Measurements from ENCODE around the gene ZNF516. TPM values are rescaled to one million over a fixed set of nuclear protein-coding genes. Genes with fewer than 3 reads are reported as not detected.
"Not testable (repeated sequence)": the region's sequence is repeated elsewhere in the genome, so short reads cannot be mapped to it uniquely, and the experiment has no call there.

ZNF516 gene
- total and polyA plus RNA-seq, 2 experiments from 2014 or later = 17.8 to 29.4 TPM

- Histone ChIP-seq H3K4me1 (ENCODE audit: insufficient read depth) (peaks cover 41% of the 10 kb centered on the region), H4K20me1 (ENCODE audit: insufficient read depth) (no peaks in the 10 kb centered on the region), H3K9me2 (ENCODE audit: insufficient read depth) (no peaks in the 10 kb centered on the region), H3K36me3 (ENCODE audit: low read depth) (no peaks in the 10 kb centered on the region), H3K27me3 (replicated peaks; ENCODE audit: insufficient read depth) (no peaks in the 10 kb centered on the region), H3K79me2 (ENCODE audit: insufficient read depth) (peaks cover 93% of the 10 kb centered on the region), H3K4me3 (peak overlapping the region; percentile 73), H3K27ac (peak overlapping the region; percentile 90), H3K9ac (peak overlapping the region; percentile 73), H2AFZ (peak overlapping the region; percentile 72), H3F3A (ENCODE audit: insufficient read depth) (peaks cover 45% of the 10 kb centered on the region), H3K9me3 (ENCODE audit: low read depth) (no peaks in the 10 kb centered on the region), H3K4me2 (ENCODE audit: unreplicated experiment) (peak overlapping the region; percentile 99)
- WGBS, 2 experiments (ENCODE audit: low coverage in 1 of 2, low lambda C conversion rate in 2 of 2, missing lambda C conversion rate in 2 of 2) = 21% methylated on average over 16 of the region's 16 CpGs
- in situ Hi-C loops (cut with MboI) = no loop called here
- TF ChIP-seq EZH2 (IDR thresholded peaks at IDR 0.05; ENCODE audit: insufficient read depth, poor library complexity, severe bottlenecking) = no peak
- no peak for TF ChIP-seq EZH2phosphoT487 (IDR thresholded peaks at IDR 0.05; ENCODE audit: insufficient read depth, low read depth)
- DNase-seq = peak; percentile 91
Observed at GRCh38 chr18:76476665-76477561, 18.1 kb downstream of the ZNF516 start.

GRCh38 chr18:76475450-76476194 is 19.4 kb downstream of the ZNF516 start:
- H3K9ac ChIP-seq = peak overlapping the region; percentile 73
- peaks cover 93% of the 10 kb centered on the region for H3K79me2 ChIP-seq (ENCODE audit: insufficient read depth)
- H3F3A ChIP-seq (ENCODE audit: insufficient read depth) = peaks cover 45% of the 10 kb centered on the region
- H4K20me1 ChIP-seq (ENCODE audit: insufficient read depth) = no peaks in the 10 kb centered on the region
- peak overlapping the region; percentile 99 for H3K4me2 ChIP-seq (ENCODE audit: unreplicated experiment)
- peak overlapping the region; percentile 90 for H3K27ac ChIP-seq
- H3K4me1 ChIP-seq (ENCODE audit: insufficient read depth) = peaks cover 45% of the 10 kb centered on the region
- 0 out of 2 replicates have a peak overlapping the region, but pooled peaks have one; percentile 72 for H2AFZ ChIP-seq
- no peaks in the 10 kb centered on the region for H3K27me3 ChIP-seq (replicated peaks; ENCODE audit: insufficient read depth)
- no peaks in the 10 kb centered on the region for H3K9me2 ChIP-seq (ENCODE audit: insufficient read depth)
- H3K36me3 ChIP-seq (ENCODE audit: low read depth) = no peaks in the 10 kb centered on the region
- DNase-seq = no peak
- no peaks in the 10 kb centered on the region for H3K9me3 ChIP-seq (ENCODE audit: low read depth)
- TF ChIP-seq EZH2phosphoT487 (IDR thresholded peaks at IDR 0.05; ENCODE audit: insufficient read depth, low read depth) (no peak), EZH2 (IDR thresholded peaks at IDR 0.05; ENCODE audit: insufficient read depth, poor library complexity, severe bottlenecking) (no peak)
- 83% methylated on average over 12 of the region's 12 CpGs for WGBS, 2 experiments (ENCODE audit: low coverage in 1 of 2, low lambda C conversion rate in 2 of 2, missing lambda C conversion rate in 2 of 2)
- H3K4me3 ChIP-seq = peak overlapping the region; percentile 73; the same call in 1 of the 2 replicates
- in situ Hi-C loops (cut with MboI) = no loop called here

- Histone ChIP-seq H3K4me3 (no peak overlapping the region), H2AFZ (no peak overlapping the region), H3K9me2 (ENCODE audit: insufficient read depth) (no peaks in the 10 kb centered on the region), H3K27me3 (replicated peaks; ENCODE audit: insufficient read depth) (no peaks in the 10 kb centered on the region), H3K4me1 (ENCODE audit: insufficient read depth) (peaks cover 53% of the 10 kb centered on the region), H3K9ac (no peak overlapping the region), H3K4me2 (ENCODE audit: unreplicated experiment) (no peak overlapping the region), H3K36me3 (ENCODE audit: low read depth) (no peaks in the 10 kb centered on the region), H3K9me3 (ENCODE audit: low read depth) (no peaks in the 10 kb centered on the region), H3K27ac (peak overlapping the region; percentile 90), H4K20me1 (ENCODE audit: insufficient read depth) (no peaks in the 10 kb centered on the region), H3F3A (ENCODE audit: insufficient read depth) (peaks cover 45% of the 10 kb centered on the region), H3K79me2 (ENCODE audit: insufficient read depth) (peaks cover 93% of the 10 kb centered on the region)
- 98 to 100% methylated on average over 1 of the region's 1 CpG for WGBS, 2 experiments (ENCODE audit: low coverage in 1 of 2, low lambda C conversion rate in 2 of 2, missing lambda C conversion rate in 2 of 2)
- DNase-seq = no peak
- in situ Hi-C loops (cut with MboI) = no loop called here
- TF ChIP-seq EZH2phosphoT487 (IDR thresholded peaks at IDR 0.05; ENCODE audit: insufficient read depth, low read depth) = no peak
- no peak for TF ChIP-seq EZH2 (IDR thresholded peaks at IDR 0.05; ENCODE audit: insufficient read depth, poor library complexity, severe bottlenecking)
Observed at GRCh38 chr18:76474824-76475223, 20.2 kb downstream of the ZNF516 start.

- H3K27me3 ChIP-seq (replicated peaks; ENCODE audit: insufficient read depth); H3K4me3 ChIP-seq; DNase-seq; H3K9ac ChIP-seq; in situ Hi-C loops (cut with MboI); H3K4me2 ChIP-seq (ENCODE audit: unreplicated experiment); H3K27ac ChIP-seq; H3K9me2 ChIP-seq (ENCODE audit: insufficient read depth); H3K36me3 ChIP-seq (ENCODE audit: low read depth); H4K20me1 ChIP-seq (ENCODE audit: insufficient read depth); H3K9me3 ChIP-seq (ENCODE audit: low read depth); H2AFZ ChIP-seq: not testable (repeated sequence)
- WGBS, 2 experiments (ENCODE audit: low coverage in 1 of 2, low lambda C conversion rate in 2 of 2, missing lambda C conversion rate in 2 of 2) = 93 to 97% methylated on average over 9 of the region's 9 CpGs
- peaks cover 45% of the 10 kb centered on the region for H3F3A ChIP-seq (ENCODE audit: insufficient read depth)
- H3K4me1 ChIP-seq (ENCODE audit: insufficient read depth) = peaks cover 66% of the 10 kb centered on the region
- H3K79me2 ChIP-seq (ENCODE audit: insufficient read depth) = peaks cover 93% of the 10 kb centered on the region
Observed at GRCh38 chr18:76473521-76473920, 21.5 kb downstream of the ZNF516 start.

Measured in GM23248 (cell line).